ENCODE measurements around the gene C18orf63.

- TF ChIP-seq CTCF (tag by site-specific recombination; IDR thresholded peaks at IDR 0.05) (no peak), ZNF658 (tag by site-specific recombination; IDR thresholded peaks at IDR 0.05) (no peak), ZNF2 (tag by site-specific recombination; IDR thresholded peaks at IDR 0.05) (no peak), ZNF138 (tag by site-specific recombination; IDR thresholded peaks at IDR 0.05; ENCODE audit: borderline replicate concordance) (no peak), ZNF558 (tag by site-specific recombination; IDR thresholded peaks at IDR 0.05) (no peak), ELK4 (IDR thresholded peaks at IDR 0.05; ENCODE audit: borderline replicate concordance, low read depth, low read length) (no peak), ZFHX2 (tag by site-specific recombination; conservative IDR thresholded peaks at IDR 0.05) (no peak), ZNF600 (tag by site-specific recombination; IDR thresholded peaks at IDR 0.05) (no peak), ZNF707 (tag by site-specific recombination; IDR thresholded peaks at IDR 0.05) (no peak), ZNF175 (tag by site-specific recombination; IDR thresholded peaks at IDR 0.05) (no peak), HIC1 (tag by site-specific recombination; IDR thresholded peaks at IDR 0.05) (no peak)
Observed at GRCh38 chr18:74283646-74284045, 32.0 kb upstream of the C18orf63 start.
